Transverse colon (tissue), 4 donors: Measurements from ENCODE around the gene NTMT1. TPM values are rescaled to one million over a fixed set of nuclear protein-coding genes. Genes with fewer than 3 reads are reported as not detected.

Experiments
- DNase-seq: peaks from one replicate; pipeline ENCODE4 v3.0.0-alpha.2; 2019
- H3K27ac ChIP-seq, 4 donors: fragments of 200-600 bp; sonication (generic); 2 replicates each; pipeline ENCODE4 v1.5.1; 2016 to 2018; ENCODE audit warnings: inconsistent platforms in 4 of 4
- H3K27me3 ChIP-seq: fragments of 200-600 bp; sonication (generic); 2 replicates; pipeline ENCODE4 v1.5.1; 2017; ENCODE audit warnings: inconsistent platforms
- H3K36me3 ChIP-seq, 4 donors: fragments of 200-600 bp; sonication (generic); 2 replicates each; pipeline ENCODE4 v1.5.1; 2017 to 2019; ENCODE audit warnings: inconsistent platforms in 4 of 4
- H3K4me1 ChIP-seq, 4 donors: fragments of 200-600 bp; sonication (generic); 2 replicates each; pipeline ENCODE4 v1.5.1; 2017 to 2020; ENCODE audit warnings: inconsistent platforms in 4 of 4
- H3K4me3 ChIP-seq, 4 donors: fragments of 200-600 bp; sonication (generic); 1 replicate in 1 of 4; 2 replicates in 3 of 4; pipeline versions ENCODE4 v1.5.1 to v1.6.1; 2017 to 2019; ENCODE audit warnings: inconsistent platforms in 4 of 4
- H3K9me3 ChIP-seq, 2 donors: fragments of 200-600 bp; sonication (generic); 2 replicates each; pipeline ENCODE4 v1.5.1; 2017 to 2019; ENCODE audit warnings: inconsistent platforms in 2 of 2
- CTCF ChIP-seq, 5 experiments: fragments of 200-600 bp in 3 of 5; fragments of 450-650 bp in 2 of 5; sonication (generic) in 3 of 5; IDR thresholded peaks; 1 replicate in 2 of 5; 2 replicates in 3 of 5; pipeline ENCODE4 v1.5.1; 2016 to 2017; ENCODE audit warnings: antibody characterized with exemption in 5 of 5, inconsistent platforms in 3 of 5, mild to moderate bottlenecking in 2 of 5, moderate library complexity in 1 of 5
- EP300 ChIP-seq: sonication (generic); formaldehyde crosslinking; IDR thresholded peaks from one replicate; pipeline ENCODE4 v1.6.1; 2017; ENCODE audit warnings: antibody characterized with exemption, low read depth
- POLR2A ChIP-seq: fragments of 450-650 bp; IDR thresholded peaks from one replicate; pipeline ENCODE4 v1.6.1; 2016; ENCODE audit warnings: antibody characterized with exemption, mild to moderate bottlenecking, moderate library complexity
- POLR2AphosphoS5 ChIP-seq, 3 donors: sonication (generic); formaldehyde crosslinking; IDR thresholded peaks; one replicate each; pipeline ENCODE4 v1.6.1; 2016; ENCODE audit warnings: antibody characterized with exemption in 3 of 3
- WGBS, 2 donors: methylation state at CpG; one replicate each; pipeline ENCODE4 v1.1.5; 2018; ENCODE audit warnings: low coverage in 1 of 2; 5-methylcytosine and 5-hydroxymethylcytosine counted together
- in situ Hi-C, 4 donors: fragments of 200-750 bp; cut with MboI; loops; one replicate each; pipeline versions ENCODE4 v1.15.0 to v1.15.1; 2017; ENCODE audit warnings: low sequenced_read_pairs in 3 of 4, low pct_ligation_motif_present in 1 of 4, low pct_unique_long_range_greater_than_20kb in 1 of 4
- intact Hi-C: fragments of 100-400 bp; cut with DNase I; formaldehyde crosslinking; loops from one replicate; pipeline ENCODE4 v1.15.1; 2023; ENCODE audit warnings: low total_unique reads
- total RNA-seq, 4 donors: library from RNA; depleted of rRNA; stranded (reverse); fragments of >200 nt; gene quantifications; one replicate each; pipeline ENCODE4 v1.1.0, GENCODE V29; 2016

NTMT1 gene
- total RNA-seq, 4 donors from 2014 or later = 11.3 to 19.1 (median 14.3) TPM

GRCh38 chr9:129665389-129665775 is 39.4 kb downstream of the NTMT1 start, which contains the start of gene PRRX2:
TSS of gene PRRX2 (plus strand) at chr9:129665647. CDS start at chr9:129665868, 221 bp downstream.
- H3K27ac ChIP-seq = no peak within 1 kb of the TSS
- intact Hi-C loops = no loop called here

GRCh38 chr9:129665814-129666520 is 40.0 kb downstream of the NTMT1 start:
- Histone ChIP-seq H3K9me3 (no peaks in the 10 kb centered on the region), H3K4me1 (peaks cover 4 to 10% (median 7%) of the 10 kb centered on the region in 4 donors), H3K27ac (no peak overlapping the region), H3K36me3 (no peaks in the 10 kb centered on the region), H3K27me3 (peaks cover 54% of the 10 kb centered on the region), H3K4me3 (peak overlapping the region in 3 of 4 donors; percentile 4 to 47 (median 26))
- 7% methylated on average over 16 of the region's 88 CpGs; no CpG with 5 or more reads in 1 of the 2 donors for WGBS, 2 donors
- TF ChIP-seq CTCF (IDR thresholded peaks at IDR 0.05) = no peak
- no peak for TF ChIP-seq EP300
- no peak for TF ChIP-seq POLR2AphosphoS5 (IDR thresholded peaks at IDR 0.05)
- TF ChIP-seq POLR2A = no peak
- intact Hi-C loops (no loop called here), in situ Hi-C loops (no loop called here)
- DNase-seq = no peak

More at GRCh38 chr9:129665389-129665775, 39.4 kb downstream of the NTMT1 start, which contains the start of gene PRRX2:
- Histone ChIP-seq H3K4me1 (peaks cover 4 to 10% (median 7%) of the 10 kb centered on the region in 4 donors), H3K4me3 (peak within 1 kb of the TSS; percentile 4 to 47 (median 22)), H3K27me3 (peaks cover 60% of the 10 kb centered on the region), H3K9me3 (no peaks in the 10 kb centered on the region), H3K36me3 (no peaks in the 10 kb centered on the region)
- DNase-seq = no peak
- TF ChIP-seq CTCF (IDR thresholded peaks at IDR 0.05) (no peak), EP300 (no peak), POLR2A (no peak), POLR2AphosphoS5 (IDR thresholded peaks at IDR 0.05) (no peak)
- in situ Hi-C loops = no loop called here
- 3% methylated on average over 16 of the region's 37 CpGs; no CpG with 5 or more reads in 1 of the 2 donors for WGBS, 2 donors

DNA sequence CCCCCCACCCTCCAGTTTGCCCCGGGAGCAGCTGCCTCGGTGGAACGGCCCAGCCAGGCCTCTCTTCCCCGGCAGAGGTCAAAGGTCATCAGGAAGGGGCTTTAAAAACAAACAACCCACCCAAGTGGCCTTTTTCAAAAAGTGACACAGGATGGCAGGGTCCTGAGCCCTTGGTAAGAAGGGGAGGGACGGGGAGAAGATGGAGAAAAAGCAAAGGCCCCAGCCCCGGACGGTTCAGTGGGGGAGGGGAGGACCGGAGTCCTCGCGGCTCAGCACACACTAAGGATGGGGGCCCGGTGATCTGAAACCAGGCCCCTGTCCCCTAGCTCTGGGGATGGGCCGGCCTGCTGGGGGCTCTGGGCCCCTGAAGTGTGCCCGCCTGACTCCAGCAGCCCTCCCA is 40.6 kb downstream of the NTMT1 start:
- no peak for TF ChIP-seq POLR2AphosphoS5 (IDR thresholded peaks at IDR 0.05)
- TF ChIP-seq EP300 = no peak
- DNase-seq = no peak
- H3K9me3 ChIP-seq = no peaks in the 10 kb centered on the region
- WGBS, 2 donors = 25% methylated on average over 13 of the region's 13 CpGs; no CpG with 5 or more reads in 1 of the 2 donors
- in situ Hi-C loops (no loop called here), intact Hi-C loops (no loop called here)
- no peak overlapping the region for H3K27ac ChIP-seq
- H3K4me1 ChIP-seq = peaks cover 4 to 10% (median 7%) of the 10 kb centered on the region in 4 donors
- H3K36me3 ChIP-seq = no peaks in the 10 kb centered on the region
- H3K27me3 ChIP-seq = peaks cover 53% of the 10 kb centered on the region
- H3K4me3 ChIP-seq = peak overlapping the region in 1 of 4 donors; percentile 11

DNA sequence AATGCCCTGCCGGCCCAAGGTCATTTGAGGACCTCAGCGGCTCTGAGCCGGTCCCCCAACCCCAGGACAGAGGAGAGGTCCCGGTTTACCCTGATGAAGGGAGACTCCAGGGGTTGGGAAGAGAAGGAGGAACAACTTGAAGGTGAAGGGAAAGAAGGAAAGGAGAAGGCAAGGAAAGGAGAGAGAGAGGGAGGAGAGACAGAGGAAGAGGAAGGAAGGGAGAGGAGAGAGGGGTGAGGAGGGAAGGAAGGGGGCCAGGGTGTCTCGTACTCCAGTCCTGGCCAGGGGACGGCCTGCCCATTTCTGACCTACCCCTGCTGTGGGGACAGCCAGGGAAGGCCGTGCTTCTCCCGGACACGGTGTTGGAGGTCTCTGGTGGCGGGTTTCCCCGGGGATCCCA is 41.4 kb downstream of the NTMT1 start:
- Histone ChIP-seq H3K27me3 (peaks cover 53% of the 10 kb centered on the region), H3K4me1 (peaks cover 4 to 10% (median 7%) of the 10 kb centered on the region in 4 donors), H3K27ac (no peak overlapping the region), H3K9me3 (no peaks in the 10 kb centered on the region), H3K36me3 (no peaks in the 10 kb centered on the region), H3K4me3 (no peak overlapping the region)
- in situ Hi-C loops = no loop called here
- TF ChIP-seq CTCF (IDR thresholded peaks at IDR 0.05) = no peak
- no peak for TF ChIP-seq POLR2AphosphoS5 (IDR thresholded peaks at IDR 0.05)
- TF ChIP-seq POLR2A = no peak
- TF ChIP-seq EP300 = no peak
- 40 to 79% methylated on average over 1 to 11 of the region's 11 CpGs for WGBS, 2 donors
- intact Hi-C loops = no loop called here
- DNase-seq = no peak
